Naive thymus-derived CD4-positive, alpha-beta T cell (primary cell): ENCODE measurements around the gene TAS2R10. TPM values are rescaled to one million over a fixed set of nuclear protein-coding genes. Genes with fewer than 3 reads are reported as not detected.

Source experiments
- ATAC-seq: fragments of 150-1000 bp; cut with Tn5 transposase; 2 replicates; pipeline ENCODE4 v1.10.0; 2021; ENCODE audit warnings: mild to moderate bottlenecking, moderate library complexity
- CTCF ChIA-PET: fragments of 350-600 bp; sonication (Branson Sonifier 250); formaldehyde crosslinking; loops from one replicate; lab custom pipeline; 2021; ENCODE audit warnings: antibody characterized with exemption; lab: Charles Lee
- POLR2A ChIA-PET: fragments of 350-600 bp; sonication (Branson Sonifier 250); formaldehyde crosslinking; loops from one replicate; lab custom pipeline; 2021; ENCODE audit warnings: antibody characterized with exemption, inconsistent platforms; lab: Charles Lee
- DNase-seq, 9 donors: peaks; one replicate each; pipeline versions ENCODE4 v3.0.0 to v3.0.0-alpha.2; 2020 to 2022; ENCODE audit warnings: mixed read lengths in 1 of 9
- H3K27ac ChIP-seq: one replicate; pipeline ENCODE4 v1.7.0; 2013; ENCODE audit warnings: mild to moderate bottlenecking, low read depth, low read length, moderate library complexity
- H3K27me3 ChIP-seq, 2 donors: one replicate each; pipeline ENCODE4 v1.7.0; 2013; ENCODE audit warnings: low read length in 2 of 2, mild to moderate bottlenecking in 2 of 2, moderate library complexity in 2 of 2; ENCODE audit not compliant: control insufficient read depth in 2 of 2, insufficient read depth in 2 of 2
- H3K36me3 ChIP-seq, 3 experiments: 1 replicate in 2 of 3; 2 replicates in 1 of 3; pipeline ENCODE4 v1.7.0; 2013; ENCODE audit warnings: low read length in 3 of 3, mild to moderate bottlenecking in 3 of 3, moderate library complexity in 1 of 3; ENCODE audit not compliant: insufficient read depth in 3 of 3, control insufficient read depth in 2 of 3
- H3K4me1 ChIP-seq, 2 donors: one replicate each; pipeline ENCODE4 v1.7.0; 2013; ENCODE audit warnings: low read length in 2 of 2, mild to moderate bottlenecking in 2 of 2, moderate library complexity in 1 of 2; ENCODE audit not compliant: control insufficient read depth in 2 of 2, insufficient read depth in 2 of 2
- H3K4me3 ChIP-seq: 2 replicates; pipeline ENCODE4 v1.7.0; 2013; ENCODE audit warnings: mild to moderate bottlenecking, low read length
- H3K9me3 ChIP-seq, 3 experiments: 1 replicate in 2 of 3; 2 replicates in 1 of 3; pipeline ENCODE4 v1.7.0; 2013; ENCODE audit warnings: low read length in 3 of 3; ENCODE audit not compliant: control insufficient read depth in 2 of 3
- H3K27ac Mint-ChIP-seq, 9 donors: one replicate each; pipeline ENCODE4 v1.8.0; 2020 to 2022; ENCODE audit warnings: mixed read lengths in 9 of 9, mild to moderate bottlenecking in 8 of 9, moderate library complexity in 5 of 9, inconsistent platforms in 2 of 9
- H3K27me3 Mint-ChIP-seq, 5 donors: one replicate each; pipeline ENCODE4 v1.8.0; 2021 to 2022; ENCODE audit warnings: mixed read lengths in 5 of 5, mild to moderate bottlenecking in 1 of 5
- H3K36me3 Mint-ChIP-seq, 5 donors: one replicate each; pipeline ENCODE4 v1.8.0; 2020 to 2022; ENCODE audit warnings: mixed read lengths in 5 of 5, mild to moderate bottlenecking in 3 of 5, inconsistent platforms in 1 of 5
- H3K4me1 Mint-ChIP-seq, 7 donors: one replicate each; pipeline ENCODE4 v1.8.0; 2020 to 2022; ENCODE audit warnings: mixed read lengths in 7 of 7, mild to moderate bottlenecking in 3 of 7, inconsistent platforms in 1 of 7
- H3K4me3 Mint-ChIP-seq, 10 donors: one replicate each; pipeline ENCODE4 v1.8.0; 2020 to 2022; ENCODE audit warnings: mild to moderate bottlenecking in 10 of 10, mixed read lengths in 10 of 10, moderate library complexity in 6 of 10, inconsistent platforms in 2 of 10
- H3K9me3 Mint-ChIP-seq, 11 donors: one replicate each; pipeline ENCODE4 v1.8.0; 2020 to 2022; ENCODE audit warnings: mixed read lengths in 11 of 11, mild to moderate bottlenecking in 4 of 11, inconsistent platforms in 1 of 11, moderate library complexity in 1 of 11
- intact Hi-C, 2 donors: fragments of 100-400 bp; cut with micrococcal nuclease; formaldehyde crosslinking; loops; one replicate each; pipeline ENCODE4 v1.15.1; 2023
- polyA plus RNA-seq, 2 donors: library from polyadenylated mRNA; unstranded; fragments of 300-500 nt; fragmentation: Illumina TruSeq; gene quantifications; one replicate each; pipeline ENCODE4 v1.2.3, GENCODE V29; 2021
- total RNA-seq, 6 experiments: library from RNA in 5 of 6; stranded (reverse) in 5 of 6; gene quantifications; 1 replicate in 5 of 6; 2 replicates in 1 of 6; pipeline ENCODE4 v1.2.3 and lab custom pipeline; 2021 to 2026

Gene TAS2R10, protein sequence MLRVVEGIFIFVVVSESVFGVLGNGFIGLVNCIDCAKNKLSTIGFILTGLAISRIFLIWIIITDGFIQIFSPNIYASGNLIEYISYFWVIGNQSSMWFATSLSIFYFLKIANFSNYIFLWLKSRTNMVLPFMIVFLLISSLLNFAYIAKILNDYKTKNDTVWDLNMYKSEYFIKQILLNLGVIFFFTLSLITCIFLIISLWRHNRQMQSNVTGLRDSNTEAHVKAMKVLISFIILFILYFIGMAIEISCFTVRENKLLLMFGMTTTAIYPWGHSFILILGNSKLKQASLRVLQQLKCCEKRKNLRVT
- total RNA-seq (1 to 10 TPM in 1 of 5 experiments, under 1 TPM in 3, not detected in 1; 0.37 to 1.2 (median 0.93) TPM), polyA plus RNA-seq (not detected), total RNA-seq (lab: John Stamatoyannopoulos, UW) (not detected)

DNA sequence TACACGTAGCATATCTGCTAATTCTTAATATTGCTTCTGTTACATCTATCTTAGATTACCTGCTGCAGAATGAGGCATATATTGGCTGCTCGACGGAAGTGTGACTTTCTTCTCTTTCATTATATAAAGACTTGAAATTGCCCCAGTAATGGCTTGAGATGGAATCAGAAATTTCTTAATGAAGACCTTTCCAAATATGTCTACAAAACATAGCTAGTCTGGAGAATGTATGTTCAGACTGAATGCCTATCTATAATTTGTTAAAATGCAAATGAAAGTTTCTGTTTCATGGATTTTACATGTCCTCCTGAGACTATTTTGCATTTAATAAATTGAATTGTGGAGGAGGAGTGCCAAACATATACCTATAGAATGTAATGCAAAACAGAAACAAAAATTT lies at the start of gene TAS2R10:
Gene TAS2R10 (minus strand): TSS at position 101 of the 400 bp plus-strand sequence. CDS start 89 bp downstream, at position 12.
- Histone ChIP-seq H3K27ac (no peak within 1 kb of the TSS), H3K27me3 (no peaks in the 10 kb centered on the region), H3K9me3 (no peaks in the 10 kb centered on the region), H3K4me1 (no peaks in the 10 kb centered on the region), H3K36me3 (no peaks in the 10 kb centered on the region), H3K4me3 (no peak within 1 kb of the TSS)
- Mint-ChIP-seq H3K36me3 (peaks cover 0 to 4% (median 0%) of the 10 kb centered on the region in 5 donors), H3K9me3 (peaks cover 0 to 2% (median 0%) of the 10 kb centered on the region in 11 donors), H3K4me3 (no peak within 1 kb of the TSS), H3K27me3 (no peaks in the 10 kb centered on the region), H3K27ac (no peak within 1 kb of the TSS), H3K4me1 (peaks cover 0 to 2% (median 0%) of the 10 kb centered on the region in 7 donors)
- no peak for ATAC-seq
- ChIA-PET CTCF (no interaction called here), POLR2A (no interaction called here)
- no peak for DNase-seq
- intact Hi-C loops = no loop called here

DNA sequence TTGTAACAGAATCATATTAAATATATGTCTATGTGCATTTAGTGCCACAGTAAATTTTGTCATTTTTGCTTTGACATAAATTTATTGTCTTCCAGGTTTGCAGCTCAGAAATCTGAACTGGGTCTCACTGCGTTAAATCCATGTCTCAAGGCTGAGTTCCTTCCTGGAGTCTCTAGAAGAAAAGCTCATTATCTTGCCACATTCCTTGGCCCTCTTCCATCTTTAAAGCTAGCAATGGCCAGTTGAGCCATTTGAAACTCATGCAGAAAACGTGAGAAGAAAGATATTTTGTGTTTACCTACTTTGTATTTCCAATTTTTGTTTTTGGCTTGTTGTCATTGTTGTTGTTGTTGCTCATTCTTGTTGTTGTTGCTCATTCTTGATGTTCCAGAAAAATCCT lies 47.2 kb upstream of the TAS2R10 start:
- ChIA-PET POLR2A (no interaction called here), CTCF (no interaction called here)
- H3K36me3 Mint-ChIP-seq = peaks cover 15 to 68% (median 56%) of the 10 kb centered on the region in 5 donors

DNA sequence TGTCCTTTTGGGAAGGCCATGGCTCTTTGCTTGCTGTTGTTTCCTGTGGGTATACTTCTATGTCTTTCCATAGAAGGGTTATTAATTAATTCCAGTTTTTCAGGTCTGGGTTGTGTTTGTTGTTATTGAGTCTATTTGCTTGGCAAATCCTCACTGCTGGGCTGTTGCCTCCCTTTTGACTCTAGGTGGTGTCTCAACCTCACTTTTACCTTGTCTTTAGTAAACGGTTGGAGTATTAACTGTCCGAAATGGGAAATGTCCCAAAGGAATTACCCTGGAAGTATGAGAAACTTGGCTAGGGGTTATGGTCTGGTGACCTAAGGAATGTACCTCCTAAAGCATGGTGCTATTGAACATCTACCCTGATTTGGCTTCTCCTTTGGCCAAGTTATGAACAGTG lies 41.2 kb upstream of the TAS2R10 start:
- H3K4me1 ChIP-seq = no peaks in the 10 kb centered on the region
- Mint-ChIP-seq H3K4me1 (peaks cover 0 to 7% (median 0%) of the 10 kb centered on the region in 7 donors), H3K36me3 (peaks cover 3 to 84% (median 61%) of the 10 kb centered on the region in 5 donors), H3K27ac (no peak overlapping the region), H3K9me3 (peaks cover 0 to 25% (median 18%) of the 10 kb centered on the region in 11 donors), H3K27me3 (no peaks in the 10 kb centered on the region), H3K4me3 (no peak overlapping the region)
- DNase-seq = no peak
- intact Hi-C loops = no loop called here
- ChIA-PET POLR2A (no interaction called here), CTCF (no interaction called here)
- no peaks in the 10 kb centered on the region for H3K36me3 ChIP-seq
- no peaks in the 10 kb centered on the region for H3K9me3 ChIP-seq
- H3K4me3 ChIP-seq = no peak overlapping the region
- H3K27me3 ChIP-seq = no peaks in the 10 kb centered on the region
- no peak overlapping the region for H3K27ac ChIP-seq
- ATAC-seq = no peak

More for the DNA sequence above, 47.2 kb upstream of the TAS2R10 start:
- ATAC-seq (no peak), DNase-seq (no peak)
- H3K4me3 ChIP-seq = no peak overlapping the region
- no peak overlapping the region for H3K4me3 Mint-ChIP-seq
- peaks cover 0 to 28% (median 3%) of the 10 kb centered on the region in 11 donors for H3K9me3 Mint-ChIP-seq
- H3K36me3 ChIP-seq = peaks cover 0 to 6% (median 0%) of the 10 kb centered on the region in 3 experiments
- no peaks in the 10 kb centered on the region for H3K27me3 ChIP-seq
- peaks cover 0 to 1% (median 0%) of the 10 kb centered on the region in 7 donors for H3K4me1 Mint-ChIP-seq
- intact Hi-C loops = no loop called here
- H3K9me3 ChIP-seq = no peaks in the 10 kb centered on the region
- no peak overlapping the region for H3K27ac Mint-ChIP-seq
- no peak overlapping the region for H3K27ac ChIP-seq
- no peaks in the 10 kb centered on the region for H3K27me3 Mint-ChIP-seq
- H3K4me1 ChIP-seq = no peaks in the 10 kb centered on the region

DNA sequence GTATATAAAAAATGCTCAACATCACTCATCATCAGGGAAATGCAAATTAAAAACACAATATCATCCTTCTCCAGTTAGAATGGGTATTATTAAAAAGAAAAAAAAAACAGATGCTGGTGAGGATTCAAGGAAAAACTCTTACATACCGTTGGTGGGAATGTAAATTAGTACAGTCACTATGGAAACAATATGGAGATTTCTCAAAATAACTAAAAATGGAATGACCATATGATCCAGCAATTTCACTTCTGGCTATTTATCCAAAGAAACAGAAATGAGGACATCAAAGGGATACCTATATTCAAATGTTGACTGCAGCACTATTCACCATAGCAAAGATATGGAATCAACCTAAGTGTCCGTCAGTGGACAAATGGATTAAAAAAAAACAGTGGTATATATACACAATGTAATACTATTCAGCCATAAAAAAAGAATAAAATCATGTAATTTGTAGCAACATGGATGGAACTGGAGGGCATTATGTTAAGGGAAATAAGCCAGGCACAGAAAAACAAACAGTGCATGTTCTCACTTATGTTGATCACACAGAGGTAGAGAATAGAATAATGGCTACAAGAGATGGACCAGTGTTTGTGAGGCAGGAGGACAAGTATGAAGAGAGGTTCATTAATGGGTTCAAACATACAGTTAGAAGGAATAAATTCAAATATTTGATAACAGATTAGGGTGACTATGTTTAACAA lies 37.5 kb upstream of the TAS2R10 start:
- H3K36me3 Mint-ChIP-seq = peaks cover 15 to 92% (median 85%) of the 10 kb centered on the region in 5 donors
- H3K4me3 ChIP-seq = no peak overlapping the region

GRCh38 chr12:10861366-10861765 lies 35.2 kb upstream of the TAS2R10 start:
- ATAC-seq = no peak
- Histone ChIP-seq H3K4me1 (no peaks in the 10 kb centered on the region), H3K36me3 (peaks cover 0 to 11% (median 0%) of the 10 kb centered on the region in 3 experiments), H3K27me3 (no peaks in the 10 kb centered on the region), H3K4me3 (no peak overlapping the region), H3K9me3 (peaks cover 0 to 22% (median 8%) of the 10 kb centered on the region in 3 experiments), H3K27ac (no peak overlapping the region)
- no peak for DNase-seq
- Mint-ChIP-seq H3K9me3 (peaks cover 18 to 83% (median 56%) of the 10 kb centered on the region in 11 donors), H3K36me3 (peaks cover 33 to 93% (median 89%) of the 10 kb centered on the region in 5 donors), H3K27me3 (no peaks in the 10 kb centered on the region), H3K27ac (no peak overlapping the region), H3K4me1 (peaks cover 0 to 6% (median 0%) of the 10 kb centered on the region in 7 donors), H3K4me3 (no peak overlapping the region)
- CTCF ChIA-PET = no interaction called here
- POLR2A ChIA-PET = no interaction called here
- intact Hi-C loops = no loop called here

More for the DNA sequence above, 37.5 kb upstream of the TAS2R10 start:
- H3K27ac Mint-ChIP-seq = no peak overlapping the region
- Histone ChIP-seq H3K36me3 (peaks cover 0 to 7% (median 0%) of the 10 kb centered on the region in 3 experiments), H3K27me3 (no peaks in the 10 kb centered on the region), H3K27ac (no peak overlapping the region), H3K4me1 (no peaks in the 10 kb centered on the region), H3K9me3 (peaks cover 0 to under 1% (median 0%) of the 10 kb centered on the region in 3 experiments)
- peaks cover 9 to 60% (median 41%) of the 10 kb centered on the region in 11 donors for H3K9me3 Mint-ChIP-seq
- ChIA-PET CTCF (no interaction called here), POLR2A (no interaction called here)
- intact Hi-C loops = no loop called here
- H3K4me3 Mint-ChIP-seq = no peak overlapping the region
- no peak for DNase-seq
- no peak for ATAC-seq
- no peaks in the 10 kb centered on the region for H3K27me3 Mint-ChIP-seq
- peaks cover 0 to 7% (median 0%) of the 10 kb centered on the region in 7 donors for H3K4me1 Mint-ChIP-seq

GRCh38 chr12:10855807-10856206 lies 29.6 kb upstream of the TAS2R10 start:
- POLR2A ChIA-PET = no interaction called here
- Histone ChIP-seq H3K27me3 (no peaks in the 10 kb centered on the region), H3K27ac (no peak overlapping the region), H3K36me3 (peaks cover 0 to 11% (median 0%) of the 10 kb centered on the region in 3 experiments), H3K4me3 (no peak overlapping the region), H3K4me1 (peaks cover 0 to 11% of the 10 kb centered on the region in 2 donors), H3K9me3 (peaks cover 0 to 31% (median 12%) of the 10 kb centered on the region in 3 experiments)
- Mint-ChIP-seq H3K9me3 (peaks cover 15 to 54% (median 36%) of the 10 kb centered on the region in 11 donors), H3K27ac (no peak overlapping the region), H3K36me3 (peaks cover 41 to 76% (median 57%) of the 10 kb centered on the region in 5 donors), H3K27me3 (no peaks in the 10 kb centered on the region), H3K4me1 (peaks cover 10 to 41% (median 30%) of the 10 kb centered on the region in 7 donors), H3K4me3 (no peak overlapping the region)
- DNase-seq (no peak), ATAC-seq (no peak)
- CTCF ChIA-PET = interaction anchor here (0.5 kb wide), 1 partner anchor 906 kb away, joined by 4 read pairs; no protein-coding TSS in a partner anchor
- intact Hi-C loops = no loop called here
